ENCODE measurements around the gene HPDL.

GRCh38 chr1:45356186-45356585, 29.5 kb downstream of the HPDL start:
- TF ChIP-seq CTCF (IDR thresholded peaks at IDR 0.05): no peak
- TF ChIP-seq POLR2A (IDR thresholded peaks at IDR 0.05): no peak

Data from heart left ventricle (tissue), 13 donors.